GM12873 (cell line): ENCODE data around the gene AK4.

Experiments used
- CTCF ChIP-seq: IDR thresholded peaks from 2 replicates; pipeline ENCODE4 v1.5.1; 2012; ENCODE audit warnings: low read depth, mild to moderate bottlenecking, moderate library complexity, low read length, control low read depth; ENCODE audit not compliant: insufficient read depth; ENCODE audit errors: missing control alignments

AK4 gene

DNA sequence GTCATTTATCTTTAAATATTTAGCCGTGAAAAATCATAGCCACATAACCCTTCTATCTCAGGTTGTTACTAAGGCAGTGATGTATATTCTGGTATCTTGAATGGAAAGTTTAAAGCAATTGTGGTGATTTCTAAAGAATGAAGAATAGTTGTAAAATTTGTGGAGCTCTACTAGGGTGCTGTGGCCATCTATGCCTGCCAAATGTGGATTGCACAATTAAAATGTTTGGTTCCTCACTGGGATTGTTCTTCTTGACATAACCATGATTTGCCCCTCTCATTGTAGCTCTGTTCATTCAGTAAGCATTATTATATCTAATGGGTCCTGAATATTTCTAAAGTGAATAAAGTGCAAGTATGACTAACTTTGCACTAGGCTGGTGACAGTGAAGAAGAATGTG, 50.1 kb downstream of the AK4 start:
- no peak for TF ChIP-seq CTCF

DNA sequence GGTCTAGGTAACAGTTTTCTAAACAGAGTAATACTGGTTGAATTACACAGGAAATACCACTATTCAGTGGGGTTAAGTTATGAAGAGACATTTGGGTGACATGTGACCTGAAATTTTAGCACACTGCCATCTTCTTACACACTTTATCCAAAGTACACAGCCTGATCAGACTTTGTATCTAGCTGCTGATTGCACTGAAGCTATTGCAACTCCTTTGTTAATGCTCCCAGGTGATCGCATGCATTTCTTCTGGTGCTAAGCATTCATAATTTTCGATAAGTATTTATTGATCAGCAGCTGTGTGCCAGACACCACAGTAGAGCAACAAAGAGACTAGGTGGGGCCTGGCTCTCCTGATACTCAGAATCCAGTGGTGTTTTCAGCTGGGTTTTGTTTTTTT, 52.4 kb downstream of the AK4 start:
- TF ChIP-seq CTCF = no peak

- no peak for TF ChIP-seq CTCF
Measured at GRCh38 chr1:65206836-65207235, 58.8 kb downstream of the AK4 start.

DNA sequence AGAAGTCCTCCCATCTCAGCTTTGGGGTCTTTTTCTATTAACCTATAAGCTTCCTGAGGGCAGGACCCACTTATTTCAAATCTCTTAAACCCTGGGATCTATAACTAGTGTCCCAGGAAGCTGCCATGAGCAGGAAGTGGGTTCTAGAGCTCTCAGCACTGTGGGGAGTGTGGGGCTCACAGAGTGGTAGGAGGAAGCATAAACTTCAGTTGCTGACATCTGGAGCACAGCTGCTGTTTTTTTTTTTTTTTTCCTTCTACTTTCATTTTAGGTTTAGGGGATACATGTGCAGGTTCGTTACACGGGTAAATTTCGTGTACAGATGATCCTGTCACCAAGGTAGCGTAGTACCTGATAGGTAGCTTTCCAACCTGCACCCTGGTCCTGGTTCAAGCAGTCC, 59.3 kb downstream of the AK4 start:
- no peak for TF ChIP-seq CTCF

DNA sequence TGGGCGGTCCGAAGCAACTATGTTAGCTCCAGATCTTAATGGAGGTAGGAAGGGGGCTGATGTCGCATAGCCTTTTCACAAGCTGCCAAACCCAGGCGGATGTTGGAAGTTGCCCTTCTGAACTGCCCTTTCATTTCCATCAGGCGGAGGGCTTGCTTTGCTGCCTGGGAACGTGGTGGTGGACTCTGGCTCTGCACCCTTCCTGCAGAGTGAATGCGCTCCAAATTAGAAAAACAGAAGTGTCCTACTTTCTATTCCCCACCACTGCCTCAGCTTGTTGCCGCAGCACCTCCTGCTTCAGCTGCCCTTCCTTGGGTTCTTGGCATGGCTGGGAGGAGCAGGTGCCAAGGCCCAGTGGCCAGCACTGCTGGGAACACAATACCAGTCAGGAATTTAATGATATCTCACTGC, 60.6 kb downstream of the AK4 start:
- no peak for TF ChIP-seq CTCF

DNA sequence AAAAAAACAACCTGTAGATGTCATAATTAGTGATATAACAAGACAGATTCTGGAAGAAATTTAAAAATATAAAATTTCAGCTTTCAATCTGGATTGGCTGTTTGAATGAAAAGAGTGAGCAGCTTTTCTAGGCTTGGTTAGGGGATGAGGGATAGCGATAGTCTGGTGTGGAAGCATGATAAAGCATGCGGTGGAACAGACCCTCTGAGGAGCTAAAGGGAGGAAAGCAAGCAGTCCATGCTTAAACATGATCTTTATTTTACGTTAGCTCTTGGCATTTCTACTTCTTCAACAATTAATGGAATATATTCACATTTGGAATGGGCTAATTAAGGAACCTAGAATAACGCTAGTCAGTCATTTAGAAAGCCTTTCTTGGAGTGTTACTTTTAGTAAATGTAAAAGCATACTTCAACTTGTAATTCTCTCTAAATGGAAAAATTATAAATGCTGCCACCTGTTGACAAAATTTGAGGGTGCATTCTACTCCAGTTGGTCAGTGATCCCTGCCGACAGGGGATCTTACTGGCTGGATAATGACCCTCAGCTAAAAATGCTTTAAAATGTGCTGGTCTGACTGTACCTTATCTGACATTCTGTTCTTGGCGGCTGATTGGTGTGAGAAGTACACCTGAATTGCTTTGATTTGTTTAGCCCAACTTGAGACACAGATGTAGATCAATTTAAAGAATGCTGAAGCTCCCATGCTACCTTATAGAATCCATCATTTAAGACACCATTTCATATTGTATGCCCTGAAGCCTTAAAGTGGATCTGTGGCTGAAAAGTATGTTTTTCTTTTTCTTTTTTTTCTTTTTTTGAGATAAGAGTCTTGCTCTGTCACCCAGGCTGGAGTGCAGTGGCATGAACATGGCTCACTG, 61.2 kb downstream of the AK4 start:
- TF ChIP-seq CTCF = peak; percentile 51

GRCh38 chr1:65210325-65210724, 62.3 kb downstream of the AK4 start:
- no peak for TF ChIP-seq CTCF
